ENCODE results near the gene SERTAD3. TPM values are rescaled to one million over a fixed set of nuclear protein-coding genes. Genes with fewer than 3 reads are reported as not detected.
A peak's percentile ranks its signal among the peaks of the same experiment; 100 is the strongest.

SERTAD3 gene
- total and polyA plus RNA-seq, 10 of the 15 experiments (the other 5 are each of a cell fraction or from before 2014, with no cell fraction given), result 4.2 to 22.4 (median 13.7) TPM

DNA sequence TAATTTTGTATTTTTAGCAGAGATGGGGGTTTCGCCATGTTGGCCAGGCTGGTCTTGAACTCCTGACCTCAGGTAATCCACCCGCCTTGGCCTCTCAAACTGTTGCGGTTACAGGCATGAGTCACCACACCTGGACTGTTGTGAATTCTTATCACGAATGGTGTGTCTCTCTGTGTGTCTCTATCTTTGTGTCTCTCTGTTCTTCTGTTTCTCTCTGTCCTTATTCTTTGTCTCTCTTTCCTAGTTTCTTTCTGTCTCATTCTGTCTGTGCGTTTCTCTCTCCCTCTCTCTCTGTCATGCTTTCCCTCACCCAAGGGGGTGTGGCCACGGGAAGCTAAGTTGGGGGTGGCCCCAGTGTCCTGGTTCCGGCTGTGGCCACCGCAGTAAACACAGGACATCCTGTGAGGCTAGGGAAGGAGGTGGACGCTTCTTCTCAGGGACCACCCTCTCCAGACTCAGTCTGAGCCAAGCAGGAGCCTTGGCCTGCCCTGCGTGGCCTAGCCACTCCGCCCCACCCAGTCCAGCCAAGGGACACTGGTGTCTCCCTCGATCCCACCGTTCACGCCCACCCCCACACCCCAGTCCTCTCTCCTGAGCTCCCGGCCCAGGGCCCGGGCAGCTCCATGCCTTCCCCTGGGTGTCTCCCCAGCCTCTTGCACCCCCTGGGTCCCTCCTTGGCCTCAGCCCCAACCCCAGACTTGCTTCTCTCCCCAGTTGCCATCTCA, 27.1 kb downstream of the SERTAD3 start (continued):
- TF ChIP-seq EGR1 (IDR thresholded peaks at IDR 0.05; ENCODE audit: borderline replicate concordance in 1 of 2, low read depth in 2 of 2, low read length in 2 of 2) (no peak), TCF3 (IDR thresholded peaks at IDR 0.05; ENCODE audit: borderline replicate concordance, insufficient read depth, low read depth, low read length) (peak; percentile 79; the same call in 1 of the 2 replicates), NBN (IDR thresholded peaks at IDR 0.05) (peak; percentile 91), CREM (IDR thresholded peaks at IDR 0.05; ENCODE audit: low read depth) (peak; percentile 73; the same call in 1 of the 2 replicates), BMI1 (IDR thresholded peaks at IDR 0.05; ENCODE audit: borderline replicate concordance) (no peak), ZBED1 (IDR thresholded peaks at IDR 0.05; ENCODE audit: borderline replicate concordance) (peak; percentile 84; the same call in 1 of the 2 replicates), FOS (IDR thresholded peaks at IDR 0.05; ENCODE audit: borderline replicate concordance, extremely low read depth, insufficient read length) (no peak), MLLT1 (IDR thresholded peaks at IDR 0.05) (peak; percentile 61; the same call in 1 of the 2 replicates), MAX (IDR thresholded peaks at IDR 0.05; ENCODE audit: low read depth, low read length) (no peak), EED (IDR thresholded peaks at IDR 0.05; ENCODE audit: low read depth) (peak; percentile 83), ZZZ3 (IDR thresholded peaks at IDR 0.05; ENCODE audit: control insufficient read depth, insufficient read length, low read depth) (no peak), TCF12 (IDR thresholded peaks at IDR 0.05; ENCODE audit: low read depth, low read length) (peak; percentile 93), STAT3 (IDR thresholded peaks at IDR 0.05; ENCODE audit: low read depth, low read length) (no peak), RFX5 (IDR thresholded peaks at IDR 0.05; ENCODE audit: low read depth, low read length) (no peak), POLR2AphosphoS5 (IDR thresholded peaks at IDR 0.05; ENCODE audit: low read length) (no peak), SKIL (IDR thresholded peaks at IDR 0.05; ENCODE audit: low read depth, poor library complexity, severe bottlenecking) (peak; percentile 69), RBBP5 (conservative IDR thresholded peaks at IDR 0.05) (no peak), MEF2A (IDR thresholded peaks at IDR 0.05; ENCODE audit: insufficient read depth, low read depth, low read length) (0 out of 2 replicates have a peak, but pooled peaks have one; percentile 41), WRNIP1 (IDR thresholded peaks at IDR 0.05; ENCODE audit: borderline replicate concordance, low read depth, low read length) (no peak), HDAC2 (IDR thresholded peaks at IDR 0.05) (no peak), GATAD2B (conservative IDR thresholded peaks at IDR 0.05; ENCODE audit: low read depth) (no peak), SMAD5 (IDR thresholded peaks at IDR 0.05; ENCODE audit: low read depth) (no peak), NFXL1 (IDR thresholded peaks at IDR 0.05; ENCODE audit: borderline replicate concordance) (no peak), CEBPB (IDR thresholded peaks at IDR 0.05; ENCODE audit: borderline replicate concordance in 1 of 2, low read depth in 2 of 2, low read length in 2 of 2) (no peak), CHD2 (IDR thresholded peaks at IDR 0.05; ENCODE audit: borderline replicate concordance, low read depth, low read length) (no peak), YY1 (IDR thresholded peaks at IDR 0.05; ENCODE audit: low read depth, low read length) (no peak), JUNB (IDR thresholded peaks at IDR 0.05) (peak; percentile 74; the same call in 1 of the 2 replicates), SP1 (IDR thresholded peaks at IDR 0.05; ENCODE audit: low read depth, low read length) (peak; percentile 70)
- TF ChIP-seq, protein P1, sequence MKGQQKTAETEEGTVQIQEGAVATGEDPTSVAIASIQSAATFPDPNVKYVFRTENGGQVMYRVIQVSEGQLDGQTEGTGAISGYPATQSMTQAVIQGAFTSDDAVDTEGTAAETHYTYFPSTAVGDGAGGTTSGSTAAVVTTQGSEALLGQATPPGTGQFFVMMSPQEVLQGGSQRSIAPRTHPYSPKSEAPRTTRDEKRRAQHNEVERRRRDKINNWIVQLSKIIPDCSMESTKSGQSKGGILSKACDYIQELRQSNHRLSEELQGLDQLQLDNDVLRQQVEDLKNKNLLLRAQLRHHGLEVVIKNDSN (IDR thresholded peaks at IDR 0.05; ENCODE audit: borderline replicate concordance, extremely low read length, insufficient read depth, low read depth, low read length), result no peak

All from GM12878 (cell line).